Measurements from ENCODE around the gene THBS4. TPM values are rescaled to one million over a fixed set of nuclear protein-coding genes. Genes with fewer than 3 reads are reported as not detected.

The THBS4 gene
- total and polyA plus RNA-seq, 9 of the 15 experiments (the other 6 are each of a cell fraction or from before 2014, with no cell fraction given): 0.07 to 0.08 TPM; not detected in 7

- no peak for ATAC-seq
- peaks cover 0 to 5% of the 10 kb centered on the region in 2 experiments; a peak in 1 of 5 replicates for H3K27me3 ChIP-seq (ENCODE audit: control insufficient read depth in 2 of 2, insufficient read depth in 2 of 2, low read length in 2 of 2)
- in situ Hi-C loops (cut with MboI): loop anchor here (5.0 kb wide), 1 partner anchor 206 kb away; no protein-coding TSS in a partner anchor
- H3K4me3 ChIP-seq: no peak overlapping the region
- no peaks in the 10 kb centered on the region for H3K79me2 ChIP-seq (ENCODE audit: control insufficient read depth, insufficient read depth, low read length)
- no peak for DNase-seq (ENCODE audit: extremely low read depth in 1 of 4, low spot score in 3 of 4)
- BruUV-seq (replicated peaks): no TSS peak
- no peaks in the 10 kb centered on the region for H3K9me1 ChIP-seq (ENCODE audit: control insufficient read depth, insufficient read depth, low read length)
- no peak overlapping the region for H2AFZ ChIP-seq (ENCODE audit: low read depth, low read length)
- no peak overlapping the region for H3K4me2 ChIP-seq (ENCODE audit: insufficient read depth, low read length)
- no peaks in the 10 kb centered on the region for H4K20me1 ChIP-seq (replicated peaks; ENCODE audit: control insufficient read depth, insufficient read depth, low read length)
- H3K27ac ChIP-seq (ENCODE audit: extremely low read depth, low read depth, low read length): no peak overlapping the region
- H3K36me3 ChIP-seq (ENCODE audit: control insufficient read depth, insufficient read depth, low read length): no peaks in the 10 kb centered on the region
- H3K9me3 ChIP-seq (replicated peaks; ENCODE audit: control insufficient read depth, insufficient read depth, low read depth, low read length): no peaks in the 10 kb centered on the region
- no peaks in the 10 kb centered on the region for H3K4me1 ChIP-seq (replicated peaks in 1 of 2; ENCODE audit: control insufficient read depth in 2 of 2, insufficient read depth in 2 of 2, low read length in 2 of 2)
- FAIRE-seq: no peak
- ChIA-PET POLR2A (no interaction called here), CTCF (ENCODE audit: low intra/inter-chr PET ratio) (interaction anchor here (1.2 to 3.5 kb wide), 5 partner anchors 184 to 1104 kb away, joined by 5 to 41 read pairs (median 7); no protein-coding TSS in a partner anchor)
- H3K9ac ChIP-seq (ENCODE audit: insufficient read depth in 1 of 2, low read depth in 2 of 2, low read length in 2 of 2): no peak overlapping the region
- WGBS (ENCODE audit: insufficient coverage, low coverage, missing lambda C conversion rate): 53% methylated on average over 5 of the region's 5 CpGs
- intact Hi-C loops (cut with micrococcal nuclease): loop anchor here (1.0 to 10.0 kb wide), 4 partner anchors 114 to 1104 kb away; no protein-coding TSS in a partner anchor
- no peak for TF ChIP-seq BRD9 (IDR thresholded peaks at IDR 0.05; ENCODE audit: low read depth, partially characterized antibody)
- TF ChIP-seq SMARCB1 (IDR thresholded peaks at IDR 0.05; ENCODE audit: insufficient read length, low read depth): no peak
- no peak for TF ChIP-seq ERF (CRISPR knock-in tag; IDR thresholded peaks at IDR 0.05)
- no peak for TF ChIP-seq STAT5B (CRISPR knock-in tag; IDR thresholded peaks at IDR 0.05)
- no peak for TF ChIP-seq RREB1 (CRISPR knock-in tag; IDR thresholded peaks at IDR 0.05)
- TF ChIP-seq NCOA1 (IDR thresholded peaks at IDR 0.05; ENCODE audit: low read depth): no peak
- no peak for TF ChIP-seq PRPF4 (IDR thresholded peaks at IDR 0.05; ENCODE audit: insufficient read depth, low read depth, low read length, poor library complexity, severe bottlenecking)
- no peak for TF ChIP-seq CREBBP (IDR thresholded peaks at IDR 0.05; ENCODE audit: low read depth, low read length)
- no peak for TF ChIP-seq ARID1B (IDR thresholded peaks at IDR 0.05)
- TF ChIP-seq MCM5 (IDR thresholded peaks at IDR 0.05; ENCODE audit: low read depth): no peak
- no peak for TF ChIP-seq CEBPB (tag; IDR thresholded peaks at IDR 0.05)
- no peak for TF ChIP-seq AFF1 (IDR thresholded peaks at IDR 0.05; ENCODE audit: low read depth in 1 of 2, partially characterized antibody in 2 of 2)
- TF ChIP-seq SIN3A (IDR thresholded peaks at IDR 0.05; ENCODE audit: borderline replicate concordance in 2 of 2, control insufficient read depth in 1 of 2, low read depth in 2 of 2, low read length in 2 of 2): no peak
- no peak for TF ChIP-seq ARID2 (IDR thresholded peaks at IDR 0.05)
- no peak for TF ChIP-seq BRD4 (IDR thresholded peaks at IDR 0.05)
Measured at GRCh38 chr5:80090884-80091166, 55.7 kb downstream of the THBS4 start.
